Adrenal gland (tissue), 5 donors: ENCODE data around the gene OR10C1.

Experiments
- CTCF ChIP-seq, 6 experiments: fragments of 450-650 bp in 4 of 6; fragments of 200-600 bp in 2 of 6; sonication (generic) in 1 of 6; IDR thresholded peaks; 1 replicate in 5 of 6; 2 replicates in 1 of 6; pipeline versions ENCODE4 v1.5.1 to v1.8.0; 2016 to 2021; ENCODE audit warnings: antibody characterized with exemption in 6 of 6, mild to moderate bottlenecking in 2 of 6, moderate library complexity in 1 of 6
- POLR2A ChIP-seq, 2 donors: fragments of 450-650 bp; IDR thresholded peaks; one replicate each; pipeline ENCODE4 v1.6.1; 2017; ENCODE audit warnings: antibody characterized with exemption in 2 of 2, mild to moderate bottlenecking in 2 of 2, moderate library complexity in 1 of 2
- donor health status: DM: no; HTN: no; CAD: no.

DNA sequence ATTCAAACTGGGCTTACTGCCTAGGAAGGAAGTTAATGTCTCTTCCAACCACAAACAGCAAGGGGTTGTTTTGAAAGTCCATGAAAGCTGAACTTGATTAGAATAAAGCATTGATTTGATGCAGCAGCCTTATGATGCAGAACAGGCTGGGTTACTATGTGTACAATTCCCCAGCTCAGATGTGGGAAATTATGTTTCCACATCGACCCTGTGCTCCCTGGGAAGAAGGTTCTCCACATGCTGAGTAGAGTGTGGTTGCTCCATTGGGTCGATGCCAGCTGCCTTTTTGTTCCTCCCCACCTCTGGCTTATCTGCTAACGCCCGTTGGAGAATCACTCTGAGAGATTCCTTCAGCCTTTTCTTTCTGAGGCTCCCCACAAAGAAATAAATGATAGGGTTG is 47.5 kb downstream of the OR10C1 start:
- TF ChIP-seq POLR2A (IDR thresholded peaks at IDR 0.05) = no peak
- no peak for TF ChIP-seq CTCF (IDR thresholded peaks at IDR 0.05)
